Left forelimb (tissue), 1 donor: ENCODE results near the gene SHROOM1.

Experiments used
- DNase-seq: peaks from one replicate; pipeline ENCODE4 v3.0.0-alpha.2; 2018; ENCODE audit warnings: low spot score

SHROOM1 gene

GRCh38 chr5:132776131-132776937 lies 54.1 kb downstream of the SHROOM1 start:
- DNase-seq = peak; percentile 67

- DNase-seq = no peak
Measured at GRCh38 chr5:132775476-132775961, 54.9 kb downstream of the SHROOM1 start.

- no peak for DNase-seq
Measured at GRCh38 chr5:132774896-132775295, 55.6 kb downstream of the SHROOM1 start.

- DNase-seq = no peak
Measured at GRCh38 chr5:132774406-132774805, 56.0 kb downstream of the SHROOM1 start.

- DNase-seq = no peak
Measured at GRCh38 chr5:132773601-132774355, 56.7 kb downstream of the SHROOM1 start.

- no peak for DNase-seq
Measured at GRCh38 chr5:132773114-132773513, 57.3 kb downstream of the SHROOM1 start.

- DNase-seq = no peak
Measured at GRCh38 chr5:132772291-132773070, 58.0 kb downstream of the SHROOM1 start.
